Inflammatory macrophage treated with lipopolysaccharide for 1 hour (primary cell): ENCODE results near the gene SMCO2.
A peak's percentile ranks its signal among the peaks of the same experiment; 100 is the strongest.
"Not testable (repeated sequence)": the region's sequence is repeated elsewhere in the genome, so short reads cannot be mapped to it uniquely, and the experiment has no call there.

Experiments
- DNase-seq, 2 donors: peaks; one replicate each; pipeline ENCODE4 v3.0.0-alpha.2; 2020 to 2022

SMCO2 gene

DNA sequence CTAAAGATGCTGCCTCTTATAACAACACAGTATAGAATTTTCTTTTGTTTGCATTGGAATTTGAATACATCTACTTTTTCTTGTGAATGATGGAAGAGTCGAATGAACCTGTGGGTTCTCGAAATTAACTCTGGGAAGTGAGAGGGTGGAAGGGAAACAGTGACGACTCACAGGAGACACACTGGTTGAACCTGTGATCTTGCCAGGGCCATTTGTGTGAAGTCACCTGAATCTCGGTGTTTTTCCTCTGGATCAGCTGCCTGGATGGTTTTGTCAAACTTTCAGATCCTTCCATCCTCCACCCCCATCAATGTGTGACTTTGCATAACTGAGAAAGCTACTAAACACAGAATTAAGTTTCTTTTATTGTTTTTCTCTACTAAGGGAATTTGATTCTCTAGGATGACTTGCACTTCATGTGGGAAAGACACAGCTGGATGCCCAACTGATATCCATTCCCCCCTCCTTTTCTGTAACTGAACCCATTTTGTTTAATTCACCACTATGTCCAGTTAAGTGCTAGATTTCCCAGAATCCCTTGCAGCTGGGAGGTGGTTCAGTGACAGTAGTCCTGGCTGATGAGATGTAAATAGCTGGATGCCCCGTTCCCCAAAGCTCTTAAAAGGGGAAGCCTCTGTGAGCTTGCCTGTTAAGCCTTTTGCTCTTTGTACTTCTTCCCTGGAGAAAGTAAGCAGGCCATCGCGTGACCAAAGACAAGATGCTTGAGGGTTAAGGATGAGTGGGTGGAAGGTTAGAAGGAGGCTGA lies 83.8 kb downstream of the SMCO2 start:
- peak; percentile 14 to 38 for DNase-seq

DNA sequence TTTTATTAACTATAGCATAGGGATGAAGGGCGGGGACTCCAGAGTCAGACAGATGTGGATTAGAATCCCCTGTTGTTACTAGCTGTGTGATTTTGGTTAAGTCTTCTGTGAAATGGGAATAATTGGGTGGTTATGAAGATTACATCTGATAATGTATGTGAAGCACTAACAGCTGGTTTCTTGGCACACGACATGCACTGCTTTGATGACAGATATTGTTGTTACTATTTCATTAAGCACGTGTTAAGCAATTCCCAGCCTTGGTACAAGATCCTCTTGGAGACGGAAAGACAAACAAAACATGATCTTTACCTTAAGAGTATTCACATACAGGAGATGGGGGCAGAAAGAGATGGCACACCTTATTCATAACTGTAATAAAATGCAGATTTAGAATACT lies 85.4 kb downstream of the SMCO2 start:
- DNase-seq: no peak

DNA sequence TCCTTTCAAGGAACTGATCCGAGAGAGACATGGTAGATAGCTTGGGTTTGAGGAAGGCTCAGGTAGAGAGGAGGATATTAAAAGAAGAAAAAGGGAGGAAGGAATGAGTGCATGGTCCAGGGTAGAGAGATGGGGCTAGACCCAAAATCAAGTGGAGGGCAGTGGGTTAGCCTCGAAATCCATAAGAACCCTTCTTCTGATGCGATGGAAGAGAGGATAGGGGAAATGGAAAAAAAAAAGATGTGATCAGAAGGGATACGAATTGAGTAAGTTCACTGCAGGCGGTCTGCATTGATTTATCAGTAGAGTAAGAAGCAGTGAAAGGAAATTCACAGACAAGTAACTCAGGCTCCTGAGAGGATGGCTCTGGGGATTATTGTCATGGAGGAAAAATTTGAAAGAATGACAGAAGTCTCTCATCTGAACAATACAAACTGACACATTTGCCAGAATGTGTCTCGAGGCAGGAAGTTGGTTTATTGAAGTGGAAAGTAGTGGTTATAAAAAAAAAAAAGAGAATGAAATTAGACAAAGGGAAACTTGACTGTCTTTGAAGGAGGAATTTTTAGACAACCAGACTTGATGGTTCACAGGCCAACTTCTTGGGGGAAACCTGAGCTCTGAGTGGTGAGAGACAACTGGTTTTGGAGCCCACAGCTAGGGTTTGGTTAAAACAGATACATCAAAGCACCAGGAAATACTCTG lies 87.7 kb downstream of the SMCO2 start:
- no peak for DNase-seq

DNA sequence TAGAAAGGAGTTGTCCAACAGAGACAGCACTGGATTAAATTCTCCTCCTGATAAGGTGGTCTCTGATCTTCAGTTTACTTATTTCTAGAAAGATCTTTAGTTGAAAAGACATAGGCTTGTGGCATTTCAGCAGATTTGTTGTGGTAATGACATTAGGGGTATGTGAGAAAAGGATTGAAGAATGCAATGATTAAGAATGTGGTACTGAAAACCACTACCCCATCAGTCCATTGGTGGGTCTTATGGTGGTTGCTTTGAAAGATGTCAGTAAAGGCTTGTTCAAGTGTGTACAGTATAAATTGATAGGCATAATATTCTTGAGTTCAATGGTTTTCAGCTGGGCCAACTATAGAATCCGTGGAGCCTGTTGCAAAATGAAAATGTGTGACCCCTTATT lies 88.2 kb downstream of the SMCO2 start:
- DNase-seq: no peak

DNA sequence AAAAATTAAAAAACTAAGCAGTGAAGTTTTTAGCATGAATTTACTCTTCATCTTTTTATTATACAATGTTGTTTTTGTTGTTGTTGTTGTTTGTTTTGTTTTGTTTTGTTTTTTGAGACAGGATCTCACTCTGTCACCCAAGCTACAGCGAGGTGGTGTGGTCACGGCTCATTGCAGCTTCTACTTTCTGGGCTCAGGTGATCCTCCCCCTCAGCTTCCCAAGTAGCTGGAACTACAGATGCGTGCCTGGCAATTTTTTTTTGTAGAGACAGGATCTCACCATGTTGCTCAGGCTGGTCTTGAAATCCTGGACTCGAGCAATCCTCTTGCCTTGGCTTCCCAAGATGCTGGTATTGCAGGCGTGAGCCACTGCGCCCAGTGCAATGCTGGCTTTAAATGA lies 88.8 kb downstream of the SMCO2 start:
- no peak for DNase-seq

DNA sequence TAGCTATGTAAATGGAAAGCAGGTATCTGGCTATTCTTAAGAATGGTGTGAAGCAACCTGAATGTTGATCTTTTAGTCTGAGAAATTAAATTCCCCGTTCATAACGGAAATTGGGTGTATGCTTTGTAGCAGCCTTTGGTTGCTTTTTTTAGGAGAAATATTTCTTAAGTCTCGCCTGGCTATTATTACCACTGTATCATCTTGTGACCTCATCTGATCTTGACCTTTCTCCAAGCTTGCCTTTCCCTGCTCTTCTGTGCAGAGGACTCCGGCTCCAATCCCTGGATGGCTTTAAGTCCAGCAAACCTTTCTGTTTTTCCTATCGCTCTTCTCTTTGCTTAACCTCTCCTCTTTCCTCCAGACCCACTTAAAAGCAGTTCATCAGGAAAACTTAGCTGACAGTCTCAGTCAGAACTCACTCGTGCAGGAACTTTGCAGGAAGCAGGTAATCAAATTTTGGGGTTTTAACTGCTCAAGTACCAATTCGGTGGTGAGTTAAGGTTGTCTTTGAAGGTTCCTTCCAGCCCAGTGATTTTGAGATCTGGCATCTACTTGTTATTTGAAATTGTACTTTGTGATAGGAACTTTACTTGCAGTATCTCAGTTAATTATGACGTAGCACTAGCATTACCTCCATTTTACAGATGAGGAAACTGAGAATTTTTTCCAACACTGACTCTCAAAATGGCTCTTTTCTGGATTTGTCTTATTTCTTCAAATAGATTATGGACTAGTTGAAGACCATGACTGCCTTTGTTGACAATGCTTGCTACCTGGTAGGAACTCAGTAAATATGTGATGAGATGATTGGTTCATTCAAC lies 91.5 kb downstream of the SMCO2 start:
- no peak for DNase-seq

DNA sequence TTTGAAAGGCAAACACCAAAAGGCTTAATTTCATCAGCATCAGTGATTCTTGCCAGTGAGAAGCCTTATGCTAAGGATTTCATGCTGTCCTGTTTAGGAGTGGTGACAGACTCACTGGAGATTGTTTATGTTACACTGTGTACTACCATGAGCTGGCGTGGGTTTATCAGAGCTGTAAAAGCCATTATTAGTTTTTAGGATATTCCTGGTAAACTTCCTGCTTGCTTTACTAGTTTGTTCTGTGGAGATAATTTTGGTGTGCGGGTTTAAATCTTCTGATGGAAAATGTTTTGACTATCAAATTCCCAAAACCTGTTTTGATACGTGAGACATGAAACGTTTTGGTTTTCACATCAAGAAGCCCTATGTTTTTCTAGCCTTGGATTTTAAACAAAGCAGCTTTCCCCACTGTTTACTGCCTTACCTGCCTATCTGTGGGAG lies 92.7 kb downstream of the SMCO2 start:
- no peak for DNase-seq

DNA sequence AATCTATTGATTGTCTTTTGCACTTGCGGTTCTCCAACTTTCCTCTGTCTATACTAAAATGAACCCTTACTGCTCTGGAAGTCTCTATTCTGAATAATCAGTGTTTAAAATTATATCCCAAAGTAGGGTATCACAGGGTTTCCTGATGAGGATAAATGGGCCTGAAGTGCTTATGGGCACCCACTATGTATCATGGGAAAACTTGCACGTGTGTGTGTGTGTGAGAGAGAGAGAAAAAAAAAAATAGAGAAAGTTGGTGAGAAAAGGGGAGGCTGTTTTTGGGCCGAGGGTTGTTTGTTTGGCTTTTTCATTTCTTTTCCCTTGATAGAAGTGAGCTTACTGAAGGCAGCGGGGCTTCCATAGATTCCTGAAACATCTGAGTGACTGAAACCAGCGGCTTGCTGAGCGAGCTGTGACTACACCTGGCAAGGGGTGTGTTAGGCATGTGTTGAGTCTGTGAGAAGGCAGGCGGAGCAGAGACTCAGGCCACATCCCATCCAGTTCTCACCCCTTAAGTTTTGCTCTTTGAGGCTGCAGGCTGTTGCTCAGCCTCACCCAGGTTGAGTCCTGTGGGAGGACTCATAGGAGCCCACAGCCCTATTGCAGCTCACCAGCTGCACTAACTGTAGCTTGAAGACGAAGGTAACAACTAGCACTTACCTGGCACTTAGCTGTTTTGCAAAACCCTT lies 94.6 kb downstream of the SMCO2 start:
- no peak for DNase-seq

DNA sequence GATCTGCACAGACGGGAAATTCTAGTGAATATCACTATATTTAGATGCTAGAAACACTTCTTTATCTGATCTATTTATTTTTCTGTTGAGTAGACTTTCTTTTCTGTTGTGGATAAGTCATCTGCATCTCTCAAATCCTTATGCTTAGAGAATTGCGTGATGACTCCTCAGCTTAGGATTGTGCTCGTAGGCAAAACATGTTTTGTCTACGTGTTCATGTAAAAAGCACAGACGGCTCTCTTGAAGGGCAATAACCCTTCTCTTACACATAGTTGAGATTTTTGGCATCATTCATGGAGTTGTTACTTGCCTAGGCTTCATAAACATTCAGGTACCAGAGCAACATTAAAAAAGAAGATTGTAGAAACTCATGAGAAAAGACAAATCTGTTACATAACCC lies 96.1 kb downstream of the SMCO2 start:
- DNase-seq: no peak

DNA sequence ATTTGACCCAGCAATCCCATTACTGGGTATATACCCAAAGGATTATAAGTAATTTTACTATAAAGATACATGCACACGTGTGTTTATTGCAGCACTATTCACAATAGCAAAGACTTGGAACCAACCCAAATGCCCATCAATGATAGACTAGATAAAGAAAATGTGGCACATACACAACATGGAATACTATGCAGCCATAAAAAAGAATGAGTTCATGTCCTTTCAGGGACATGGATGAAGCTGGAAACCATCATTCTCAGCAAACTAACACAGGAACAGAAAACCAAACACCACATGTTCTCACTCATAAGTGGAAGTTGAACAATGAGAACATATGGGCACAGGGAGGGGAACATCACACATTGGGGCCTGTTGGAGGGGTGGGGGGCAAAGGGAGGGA lies 98.3 kb downstream of the SMCO2 start:
- not testable (repeated sequence) for DNase-seq

DNA sequence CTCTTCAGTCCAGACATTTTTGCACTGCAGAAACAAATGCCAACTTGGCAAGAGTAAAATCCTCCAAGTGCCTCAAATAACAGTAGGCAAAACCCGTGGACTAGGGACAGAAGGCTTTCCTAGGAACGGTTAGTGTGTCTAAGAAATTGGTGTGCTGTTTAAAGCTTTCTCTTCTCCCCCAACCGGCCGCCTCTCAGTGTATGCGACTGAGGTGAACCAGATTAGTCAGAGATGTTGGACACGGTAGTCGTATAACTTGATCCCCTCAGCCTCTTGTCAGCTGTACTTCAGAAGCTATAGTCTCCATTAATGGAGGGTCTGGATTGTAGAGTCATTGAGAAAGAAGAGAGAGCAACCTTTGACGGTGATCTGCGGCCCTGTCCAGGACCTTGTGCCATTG lies 99.1 kb downstream of the SMCO2 start:
- DNase-seq: no peak

DNA sequence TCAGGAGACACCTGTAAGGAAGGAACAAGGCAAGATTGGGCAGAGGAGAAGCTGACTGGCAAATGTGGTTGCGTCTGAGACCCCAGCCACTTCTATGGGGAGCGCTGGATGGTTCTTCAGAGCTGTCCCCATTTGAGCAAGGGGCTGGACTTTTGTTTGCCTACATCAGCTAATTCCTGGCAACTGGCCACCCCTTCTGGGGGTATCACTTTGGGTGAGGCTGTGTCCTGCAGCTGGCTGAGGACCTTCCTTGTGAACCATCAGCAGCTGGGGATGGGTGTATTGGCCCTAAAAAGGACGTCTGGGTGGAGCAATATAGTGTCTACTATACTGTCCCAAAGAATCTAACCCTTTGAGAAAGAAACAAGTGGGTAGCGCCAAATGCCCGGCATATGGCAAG lies 101.1 kb downstream of the SMCO2 start:
- DNase-seq: no peak

DNA sequence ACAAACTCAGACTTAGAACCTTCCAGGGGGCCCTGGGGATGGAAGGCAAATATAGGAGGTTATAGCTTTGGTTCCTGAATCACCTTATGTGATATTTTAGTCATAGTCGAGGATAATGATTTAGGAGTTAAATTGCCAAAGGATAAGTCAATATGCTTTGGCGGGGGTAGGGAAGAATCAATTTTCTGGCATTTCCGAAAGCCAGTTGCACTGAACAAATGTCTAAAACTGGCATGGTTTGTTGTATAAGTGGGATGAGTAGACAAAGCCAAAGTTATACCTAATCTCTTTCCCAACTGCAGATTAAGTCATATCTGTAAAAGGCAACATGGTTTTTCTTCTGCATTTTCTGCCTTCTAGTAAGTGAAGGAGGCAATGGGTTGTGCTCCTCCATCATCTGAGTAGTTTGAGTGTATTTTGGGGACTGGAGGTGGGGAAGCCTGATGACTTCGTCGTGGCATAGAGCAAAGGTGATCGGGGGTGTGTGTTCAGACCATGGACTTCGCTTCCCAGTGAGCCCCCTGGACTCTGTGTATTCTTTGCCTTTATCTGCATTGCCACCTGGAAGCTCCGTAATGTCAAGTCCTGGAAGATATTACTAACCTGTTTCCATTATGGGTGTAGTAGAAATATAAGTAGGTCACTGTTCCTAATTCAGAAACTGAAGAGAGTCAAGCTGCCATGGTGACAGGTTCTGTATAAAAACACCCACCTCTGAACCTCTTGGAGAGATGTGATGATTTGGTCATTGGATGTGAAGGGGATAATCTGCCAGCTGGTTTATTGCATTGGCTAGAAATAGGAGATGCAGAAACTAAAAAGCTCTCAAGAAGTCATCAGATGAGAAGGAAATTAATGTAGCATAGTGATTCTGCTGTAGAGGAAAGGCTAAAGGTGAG lies 102.0 kb downstream of the SMCO2 start:
- peak; percentile 20 to 45 for DNase-seq

DNA sequence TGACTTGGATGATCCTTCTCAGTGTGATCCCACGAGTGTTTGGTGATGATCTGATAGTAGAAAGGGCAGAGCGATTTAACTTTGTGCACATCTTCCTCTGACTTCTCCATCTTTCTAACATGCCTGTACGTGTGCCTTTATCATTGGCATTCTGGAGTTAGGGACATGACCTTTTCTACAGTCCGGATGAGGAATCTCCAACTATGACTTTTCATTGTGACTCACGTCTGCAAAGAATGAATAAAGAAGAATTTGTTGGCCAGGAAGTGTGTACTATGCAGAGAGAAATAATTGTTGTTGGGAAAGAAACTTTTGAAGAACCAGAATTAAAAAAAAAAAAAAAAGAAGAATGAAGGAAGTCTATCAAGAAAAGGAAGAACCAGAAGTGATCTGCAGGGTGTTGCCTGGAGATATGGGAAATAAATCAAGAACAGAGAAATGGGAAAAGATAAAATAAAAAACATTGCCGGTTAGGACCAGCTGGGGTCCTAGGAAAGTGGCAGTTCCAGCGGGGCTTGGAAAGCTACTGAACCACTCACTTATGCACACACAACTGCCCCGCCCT lies 102.8 kb downstream of the SMCO2 start:
- DNase-seq: peak; percentile 45 to 50

DNA sequence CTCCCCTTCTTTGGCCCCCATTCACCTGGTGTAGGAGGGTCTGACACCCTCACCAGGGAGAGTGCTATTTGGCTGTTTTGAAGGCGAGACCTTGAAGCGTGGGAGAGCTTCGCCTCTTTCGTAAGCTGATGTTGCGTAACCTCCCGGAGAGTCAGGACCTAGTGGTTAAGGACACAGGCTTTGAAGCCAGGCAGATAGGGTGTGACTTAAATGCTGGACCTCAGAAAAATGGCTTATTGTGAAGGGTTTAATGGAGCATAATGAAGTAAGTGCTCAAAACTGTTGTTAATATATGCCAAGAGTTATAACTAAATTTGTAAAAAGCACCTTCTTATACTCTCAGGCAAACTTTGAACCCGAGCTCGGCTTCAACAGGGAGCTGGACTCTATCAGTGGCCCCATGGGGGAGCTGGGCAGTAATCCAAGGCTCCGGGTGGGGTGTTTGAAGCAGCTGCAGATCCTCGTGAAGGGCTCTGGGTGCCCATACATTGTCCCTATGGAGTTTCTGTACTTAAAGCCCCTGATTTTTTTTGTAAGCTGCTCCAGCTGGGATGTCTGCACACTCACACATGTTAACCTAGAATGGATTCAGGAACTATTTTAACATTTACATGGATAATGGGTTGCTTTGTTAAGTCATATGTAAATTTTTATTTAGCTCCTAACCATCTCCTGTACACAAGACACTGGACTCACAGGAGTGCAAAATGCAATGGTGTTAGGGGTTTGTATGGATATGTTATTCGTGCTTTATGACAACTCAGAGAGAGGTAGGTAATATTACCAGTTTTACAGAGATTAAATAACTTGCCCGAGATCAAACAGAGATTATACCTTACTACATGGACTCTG lies 103.5 kb downstream of the SMCO2 start:
- DNase-seq: peak; percentile 80 to 87

DNA sequence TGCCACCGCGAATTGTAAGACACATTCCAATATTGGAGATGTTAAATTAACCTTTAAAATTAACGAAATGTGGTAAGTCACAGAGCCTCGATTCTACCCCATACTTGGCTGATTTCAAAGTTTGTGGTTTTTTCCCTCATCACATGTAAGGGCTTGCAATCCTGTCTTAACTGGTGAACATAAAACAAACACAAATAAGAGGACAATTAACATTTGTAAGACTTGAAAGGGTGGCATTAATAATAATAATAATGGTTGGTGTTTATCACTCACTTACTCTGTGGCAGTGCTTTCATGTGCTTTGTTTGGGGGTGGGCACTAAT lies 104.1 kb downstream of the SMCO2 start:
- DNase-seq: no peak

DNA sequence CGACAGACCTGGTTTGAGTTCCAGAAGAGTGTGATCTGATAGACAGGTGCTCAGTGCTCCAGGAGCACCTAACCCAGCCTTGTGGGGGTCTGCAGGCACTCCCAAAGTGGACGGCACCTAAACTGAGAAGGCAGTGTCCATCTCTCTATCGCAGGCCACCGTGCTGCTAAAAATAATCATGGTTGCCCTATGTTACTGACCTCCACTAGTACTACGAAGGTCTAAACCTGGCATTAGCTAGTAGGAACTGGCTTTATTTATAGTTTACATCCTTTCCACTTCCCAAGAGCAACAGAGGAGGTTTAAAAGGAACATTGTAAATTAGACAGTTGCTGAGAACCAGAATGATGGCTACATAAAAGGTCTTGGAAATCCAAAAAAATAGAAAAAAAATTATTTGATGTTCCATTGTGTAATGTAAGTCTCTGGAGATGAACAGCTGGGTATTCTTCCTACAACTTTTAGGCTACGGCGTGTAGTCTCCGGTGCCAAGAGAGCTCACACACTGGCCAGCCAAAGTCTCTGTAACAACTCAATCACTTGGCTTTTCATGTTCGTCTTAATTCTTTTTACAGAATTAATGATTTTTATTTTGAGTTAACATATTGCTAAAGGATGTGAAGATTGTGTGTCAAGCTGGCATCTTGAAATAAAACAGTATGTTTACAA lies 104.8 kb downstream of the SMCO2 start:
- DNase-seq: no peak
